ENCODE results near the gene TCEA2.
"Not testable (repeated sequence)": the region's sequence is repeated elsewhere in the genome, so short reads cannot be mapped to it uniquely, and the experiment has no call there.

Gene TCEA2

GRCh38 chr20:64108731-64109681, 46.0 kb downstream of the TCEA2 start:
- no peak for DNase-seq (ENCODE audit: low read depth)

- no peak for DNase-seq (ENCODE audit: low read depth)
Observed at GRCh38 chr20:64109831-64110391, 46.9 kb downstream of the TCEA2 start.

GRCh38 chr20:64110411-64111068, 47.5 kb downstream of the TCEA2 start:
- no peak for DNase-seq (ENCODE audit: low read depth)

- DNase-seq (ENCODE audit: low read depth) = no peak
Observed at GRCh38 chr20:64111841-64112641, 49.0 kb downstream of the TCEA2 start.

GRCh38 chr20:64112691-64113443, 49.9 kb downstream of the TCEA2 start:
- no peak for DNase-seq (ENCODE audit: low read depth)

- no peak for DNase-seq (ENCODE audit: low read depth)
Observed at GRCh38 chr20:64113444-64113775, 50.4 kb downstream of the TCEA2 start.

GRCh38 chr20:64113796-64114355, 50.9 kb downstream of the TCEA2 start:
- no peak for DNase-seq (ENCODE audit: low read depth)

- DNase-seq (ENCODE audit: low read depth) = no peak
Observed at GRCh38 chr20:64114356-64114971, 51.5 kb downstream of the TCEA2 start.

GRCh38 chr20:64115171-64115911, 52.3 kb downstream of the TCEA2 start:
- DNase-seq (ENCODE audit: low read depth) = no peak

- DNase-seq (ENCODE audit: low read depth) = no peak
Observed at GRCh38 chr20:64116016-64116415, 53.0 kb downstream of the TCEA2 start.

GRCh38 chr20:64116541-64117431, 53.8 kb downstream of the TCEA2 start:
- DNase-seq (ENCODE audit: low read depth) = no peak

- DNase-seq (ENCODE audit: low read depth) = not testable (repeated sequence)
Observed at GRCh38 chr20:64117432-64117777, 54.4 kb downstream of the TCEA2 start.

GRCh38 chr20:64119301-64119680, 56.3 kb downstream of the TCEA2 start:
- no peak for DNase-seq (ENCODE audit: low read depth)

- no peak for DNase-seq (ENCODE audit: low read depth)
Observed at GRCh38 chr20:64119681-64120341, 56.8 kb downstream of the TCEA2 start.

- DNase-seq (ENCODE audit: low read depth) = no peak
Observed at GRCh38 chr20:64121586-64121985, 58.6 kb downstream of the TCEA2 start.
